Measurements from ENCODE around the gene DNAJC12.

GRCh38 chr10:67853512-67853911 lies 15.5 kb upstream of the DNAJC12 start:
- TF ChIP-seq CTCF (IDR thresholded peaks at IDR 0.05 in 4 of 5, conservative IDR thresholded peaks at IDR 0.05 in 1 of 5) = no peak
- no peak for TF ChIP-seq POLR2A (IDR thresholded peaks at IDR 0.05)
